SK-N-SH treated with all-trans-retinoic acid at 6 μM for 48 hours (cell line): Measurements from ENCODE around the gene UBAP1L.

Experiments
- ATAC-seq: fragments of 200-7000 bp; cut with Tn5 transposase; 3 replicates; pipeline ENCODE4 v1.9.1; 2020; ENCODE audit warnings: mild to moderate bottlenecking, moderate library complexity
- ARNTL ChIP-seq: fragments of 450-650 bp; formaldehyde crosslinking; IDR thresholded peaks from 2 replicates; pipeline ENCODE4 v1.5.0; 2020; ENCODE audit warnings: low read depth, mild to moderate bottlenecking, moderate library complexity, borderline replicate concordance
- BACH2 ChIP-seq: fragments of 250-450 bp; sonication (Bioruptor Pico); IDR thresholded peaks from 2 replicates; pipeline ENCODE4 v1.9.0; 2021; ENCODE audit warnings: mild to moderate bottlenecking, borderline replicate concordance
- CSDC2 ChIP-seq: fragments of 250-450 bp; sonication (Bioruptor Pico); IDR thresholded peaks from 2 replicates; pipeline ENCODE4 v1.5.0; 2020; ENCODE audit warnings: mild to moderate bottlenecking, moderate library complexity
- GLIS3 ChIP-seq: fragments of 250-450 bp; sonication (Bioruptor Pico); IDR thresholded peaks from 2 replicates; pipeline ENCODE4 v1.5.0; 2020; ENCODE audit warnings: mild to moderate bottlenecking, moderate library complexity
- ISL1 ChIP-seq: fragments of 250-450 bp; sonication (Bioruptor Pico); IDR thresholded peaks from 2 replicates; pipeline ENCODE4 v2.1.2; 2022; ENCODE audit warnings: mild to moderate bottlenecking, moderate library complexity
- OSR1 ChIP-seq: fragments of 250-450 bp; sonication (Bioruptor Pico); IDR thresholded peaks from 2 replicates; pipeline ENCODE4 v1.8.0; 2022; ENCODE audit warnings: moderate library complexity, mild to moderate bottlenecking, inconsistent platforms
- PPARA ChIP-seq: fragments of 250-450 bp; sonication (Bioruptor Pico); IDR thresholded peaks from 2 replicates; pipeline ENCODE4 v1.5.0; 2020; ENCODE audit warnings: mild to moderate bottlenecking, borderline replicate concordance
- RARB ChIP-seq: fragments of 250-450 bp; sonication (Bioruptor Pico); IDR thresholded peaks from 2 replicates; pipeline ENCODE4 v1.8.0; 2021; ENCODE audit warnings: mild to moderate bottlenecking, moderate library complexity
- SNAI2 ChIP-seq: fragments of 250-450 bp; sonication (Bioruptor Pico); IDR thresholded peaks from 2 replicates; pipeline ENCODE4 v1.5.0; 2020; ENCODE audit warnings: mild to moderate bottlenecking, moderate library complexity
- TCF4 ChIP-seq: fragments of 250-450 bp; sonication (Bioruptor Pico); IDR thresholded peaks from 2 replicates; pipeline ENCODE4 v1.8.0; 2021; ENCODE audit warnings: mild to moderate bottlenecking, moderate library complexity, borderline replicate concordance
- ZC3H10 ChIP-seq: fragments of 250-450 bp; sonication (Bioruptor Pico); IDR thresholded peaks from 2 replicates; pipeline ENCODE4 v1.5.1; 2021; ENCODE audit warnings: mild to moderate bottlenecking, moderate library complexity
- ZFP3 ChIP-seq: fragments of 250-450 bp; sonication (Bioruptor Pico); IDR thresholded peaks from 2 replicates; pipeline ENCODE4 v1.5.0; 2020; ENCODE audit warnings: mild to moderate bottlenecking, moderate library complexity
- ZFP30 ChIP-seq: fragments of 450-650 bp; formaldehyde crosslinking; IDR thresholded peaks from 2 replicates; pipeline ENCODE4 v1.5.0; 2022; ENCODE audit warnings: mild to moderate bottlenecking, moderate library complexity
- ZNF565 ChIP-seq: fragments of 450-650 bp; formaldehyde crosslinking; conservative IDR thresholded peaks from 2 replicates; pipeline ENCODE4 v1.5.0; 2020; ENCODE audit warnings: low read depth, mild to moderate bottlenecking, moderate library complexity
- ZNF70 ChIP-seq: fragments of 450-650 bp; formaldehyde crosslinking; IDR thresholded peaks from 2 replicates; pipeline ENCODE4 v1.5.0; 2020; ENCODE audit warnings: mild to moderate bottlenecking, moderate library complexity
- ZNF8 ChIP-seq: fragments of 450-650 bp; formaldehyde crosslinking; IDR thresholded peaks from 2 replicates; pipeline ENCODE4 v1.5.0; 2020; ENCODE audit warnings: mild to moderate bottlenecking, moderate library complexity
- TF ChIP-seq, protein P1 (sequence below): fragments of 250-450 bp; sonication (Bioruptor Pico); IDR thresholded peaks from 2 replicates; pipeline ENCODE4 v1.5.0; 2020; ENCODE audit warnings: mild to moderate bottlenecking, moderate library complexity
- TF ChIP-seq, protein P2 (sequence below): fragments of 250-450 bp; sonication (Bioruptor Pico); IDR thresholded peaks from 2 replicates; pipeline ENCODE4 v1.5.1; 2021; ENCODE audit warnings: mild to moderate bottlenecking, moderate library complexity
- TF ChIP-seq, protein P3 (sequence below): fragments of 250-450 bp; sonication (Bioruptor Pico); IDR thresholded peaks from 2 replicates; pipeline ENCODE4 v1.8.0; 2021; ENCODE audit warnings: low read depth, mild to moderate bottlenecking, moderate library complexity, borderline replicate concordance
- TF ChIP-seq, protein P4 (sequence below): fragments of 250-450 bp; sonication (Bioruptor Pico); IDR thresholded peaks from 2 replicates; pipeline ENCODE4 v1.8.0; 2020; ENCODE audit warnings: mild to moderate bottlenecking, moderate library complexity, borderline replicate concordance

The UBAP1L gene

DNA sequence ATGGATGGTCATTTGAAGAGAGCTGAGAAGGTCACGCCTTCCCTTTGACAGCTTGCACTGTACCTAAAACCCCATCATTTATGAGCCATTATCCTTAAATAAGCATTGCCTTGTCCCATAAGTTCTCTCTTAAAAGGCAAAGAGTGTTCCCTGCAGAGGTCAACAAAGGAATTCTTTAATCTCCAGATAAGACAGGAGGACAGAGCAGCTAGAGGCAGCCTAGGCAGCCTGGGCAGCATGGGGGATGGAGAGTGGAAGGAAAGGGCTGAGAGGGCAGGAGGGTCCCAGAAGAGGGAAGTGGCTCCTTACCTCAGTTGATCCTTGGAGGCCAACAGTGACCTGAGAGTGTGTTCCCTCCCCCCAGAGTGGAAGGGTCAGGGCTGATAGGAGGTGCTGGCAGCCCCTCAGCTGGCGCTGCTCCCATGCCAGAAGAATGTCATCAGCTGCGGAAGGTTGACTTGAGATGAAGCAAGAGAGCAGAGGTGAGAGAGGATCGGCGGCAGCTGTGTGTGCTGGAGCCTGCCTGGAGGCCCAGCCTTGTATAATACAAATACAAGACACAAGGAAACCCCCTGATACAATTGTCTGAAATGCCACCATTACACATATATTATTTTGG lies 25.7 kb downstream of the UBAP1L start:
- TF ChIP-seq ZFP30 (no peak), RARB (CRISPR knock-in tag) (no peak), PPARA (CRISPR knock-in tag) (no peak), OSR1 (no peak), SNAI2 (CRISPR knock-in tag) (no peak), ZNF8 (CRISPR knock-in tag) (no peak), ZFP3 (no peak), BACH2 (CRISPR knock-in tag) (no peak), TCF4 (no peak), ZNF565 (no peak), ARNTL (CRISPR knock-in tag) (no peak), ZC3H10 (CRISPR knock-in tag) (no peak)
- TF ChIP-seq, protein P1, sequence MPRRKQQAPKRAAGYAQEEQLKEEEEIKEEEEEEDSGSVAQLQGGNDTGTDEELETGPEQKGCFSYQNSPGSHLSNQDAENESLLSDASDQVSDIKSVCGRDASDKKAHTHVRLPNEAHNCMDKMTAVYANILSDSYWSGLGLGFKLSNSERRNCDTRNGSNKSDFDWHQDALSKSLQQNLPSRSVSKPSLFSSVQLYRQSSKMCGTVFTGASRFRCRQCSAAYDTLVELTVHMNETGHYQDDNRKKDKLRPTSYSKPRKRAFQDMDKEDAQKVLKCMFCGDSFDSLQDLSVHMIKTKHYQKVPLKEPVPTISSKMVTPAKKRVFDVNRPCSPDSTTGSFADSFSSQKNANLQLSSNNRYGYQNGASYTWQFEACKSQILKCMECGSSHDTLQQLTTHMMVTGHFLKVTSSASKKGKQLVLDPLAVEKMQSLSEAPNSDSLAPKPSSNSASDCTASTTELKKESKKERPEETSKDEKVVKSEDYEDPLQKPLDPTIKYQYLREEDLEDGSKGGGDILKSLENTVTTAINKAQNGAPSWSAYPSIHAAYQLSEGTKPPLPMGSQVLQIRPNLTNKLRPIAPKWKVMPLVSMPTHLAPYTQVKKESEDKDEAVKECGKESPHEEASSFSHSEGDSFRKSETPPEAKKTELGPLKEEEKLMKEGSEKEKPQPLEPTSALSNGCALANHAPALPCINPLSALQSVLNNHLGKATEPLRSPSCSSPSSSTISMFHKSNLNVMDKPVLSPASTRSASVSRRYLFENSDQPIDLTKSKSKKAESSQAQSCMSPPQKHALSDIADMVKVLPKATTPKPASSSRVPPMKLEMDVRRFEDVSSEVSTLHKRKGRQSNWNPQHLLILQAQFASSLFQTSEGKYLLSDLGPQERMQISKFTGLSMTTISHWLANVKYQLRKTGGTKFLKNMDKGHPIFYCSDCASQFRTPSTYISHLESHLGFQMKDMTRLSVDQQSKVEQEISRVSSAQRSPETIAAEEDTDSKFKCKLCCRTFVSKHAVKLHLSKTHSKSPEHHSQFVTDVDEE: no peak
- TF ChIP-seq, protein P2, sequence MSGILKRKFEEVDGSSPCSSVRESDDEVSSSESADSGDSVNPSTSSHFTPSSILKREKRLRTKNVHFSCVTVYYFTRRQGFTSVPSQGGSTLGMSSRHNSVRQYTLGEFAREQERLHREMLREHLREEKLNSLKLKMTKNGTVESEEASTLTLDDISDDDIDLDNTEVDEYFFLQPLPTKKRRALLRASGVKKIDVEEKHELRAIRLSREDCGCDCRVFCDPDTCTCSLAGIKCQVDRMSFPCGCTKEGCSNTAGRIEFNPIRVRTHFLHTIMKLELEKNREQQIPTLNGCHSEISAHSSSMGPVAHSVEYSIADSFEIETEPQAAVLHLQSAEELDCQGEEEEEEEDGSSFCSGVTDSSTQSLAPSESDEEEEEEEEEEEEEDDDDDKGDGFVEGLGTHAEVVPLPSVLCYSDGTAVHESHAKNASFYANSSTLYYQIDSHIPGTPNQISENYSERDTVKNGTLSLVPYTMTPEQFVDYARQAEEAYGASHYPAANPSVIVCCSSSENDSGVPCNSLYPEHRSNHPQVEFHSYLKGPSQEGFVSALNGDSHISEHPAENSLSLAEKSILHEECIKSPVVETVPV (CRISPR knock-in tag): no peak
- TF ChIP-seq, protein P3, sequence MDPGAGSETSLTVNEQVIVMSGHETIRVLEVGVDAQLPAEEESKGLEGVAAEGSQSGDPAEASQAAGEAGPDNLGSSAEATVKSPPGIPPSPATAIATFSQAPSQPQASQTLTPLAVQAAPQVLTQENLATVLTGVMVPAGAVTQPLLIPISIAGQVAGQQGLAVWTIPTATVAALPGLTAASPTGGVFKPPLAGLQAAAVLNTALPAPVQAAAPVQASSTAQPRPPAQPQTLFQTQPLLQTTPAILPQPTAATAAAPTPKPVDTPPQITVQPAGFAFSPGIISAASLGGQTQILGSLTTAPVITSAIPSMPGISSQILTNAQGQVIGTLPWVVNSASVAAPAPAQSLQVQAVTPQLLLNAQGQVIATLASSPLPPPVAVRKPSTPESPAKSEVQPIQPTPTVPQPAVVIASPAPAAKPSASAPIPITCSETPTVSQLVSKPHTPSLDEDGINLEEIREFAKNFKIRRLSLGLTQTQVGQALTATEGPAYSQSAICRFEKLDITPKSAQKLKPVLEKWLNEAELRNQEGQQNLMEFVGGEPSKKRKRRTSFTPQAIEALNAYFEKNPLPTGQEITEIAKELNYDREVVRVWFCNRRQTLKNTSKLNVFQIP (CRISPR knock-in tag): no peak
- TF ChIP-seq, protein P4, sequence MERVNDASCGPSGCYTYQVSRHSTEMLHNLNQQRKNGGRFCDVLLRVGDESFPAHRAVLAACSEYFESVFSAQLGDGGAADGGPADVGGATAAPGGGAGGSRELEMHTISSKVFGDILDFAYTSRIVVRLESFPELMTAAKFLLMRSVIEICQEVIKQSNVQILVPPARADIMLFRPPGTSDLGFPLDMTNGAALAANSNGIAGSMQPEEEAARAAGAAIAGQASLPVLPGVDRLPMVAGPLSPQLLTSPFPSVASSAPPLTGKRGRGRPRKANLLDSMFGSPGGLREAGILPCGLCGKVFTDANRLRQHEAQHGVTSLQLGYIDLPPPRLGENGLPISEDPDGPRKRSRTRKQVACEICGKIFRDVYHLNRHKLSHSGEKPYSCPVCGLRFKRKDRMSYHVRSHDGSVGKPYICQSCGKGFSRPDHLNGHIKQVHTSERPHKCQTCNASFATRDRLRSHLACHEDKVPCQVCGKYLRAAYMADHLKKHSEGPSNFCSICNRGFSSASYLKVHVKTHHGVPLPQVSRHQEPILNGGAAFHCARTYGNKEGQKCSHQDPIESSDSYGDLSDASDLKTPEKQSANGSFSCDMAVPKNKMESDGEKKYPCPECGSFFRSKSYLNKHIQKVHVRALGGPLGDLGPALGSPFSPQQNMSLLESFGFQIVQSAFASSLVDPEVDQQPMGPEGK: no peak
- ATAC-seq: no peak

DNA sequence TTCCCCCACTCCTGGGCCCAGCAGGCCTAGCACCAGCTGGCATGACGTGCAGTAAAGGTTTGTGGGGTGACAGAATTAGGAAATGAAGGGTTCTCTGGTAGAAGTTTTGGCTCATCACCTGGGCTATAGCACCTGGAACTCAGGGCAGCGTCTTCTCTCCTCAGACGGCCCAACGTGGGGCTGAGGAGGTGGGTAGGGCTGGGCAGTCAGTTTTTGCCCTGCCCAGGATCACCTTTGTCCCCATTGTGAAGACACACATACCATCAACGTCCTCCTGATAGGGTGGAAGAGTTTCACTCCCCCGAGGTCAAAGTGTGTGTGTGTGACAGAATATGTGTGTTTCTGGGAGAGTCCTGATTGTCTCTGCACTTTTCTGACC lies 26.4 kb downstream of the UBAP1L start:
- TF ChIP-seq ZC3H10 (CRISPR knock-in tag) (no peak), ZNF70 (no peak), CSDC2 (CRISPR knock-in tag) (no peak), ZFP3 (no peak), RARB (CRISPR knock-in tag) (no peak), ZFP30 (no peak), ZNF8 (CRISPR knock-in tag) (no peak)
- TF ChIP-seq, all 23 proteins: peak for 0
- ATAC-seq: no peak

DNA sequence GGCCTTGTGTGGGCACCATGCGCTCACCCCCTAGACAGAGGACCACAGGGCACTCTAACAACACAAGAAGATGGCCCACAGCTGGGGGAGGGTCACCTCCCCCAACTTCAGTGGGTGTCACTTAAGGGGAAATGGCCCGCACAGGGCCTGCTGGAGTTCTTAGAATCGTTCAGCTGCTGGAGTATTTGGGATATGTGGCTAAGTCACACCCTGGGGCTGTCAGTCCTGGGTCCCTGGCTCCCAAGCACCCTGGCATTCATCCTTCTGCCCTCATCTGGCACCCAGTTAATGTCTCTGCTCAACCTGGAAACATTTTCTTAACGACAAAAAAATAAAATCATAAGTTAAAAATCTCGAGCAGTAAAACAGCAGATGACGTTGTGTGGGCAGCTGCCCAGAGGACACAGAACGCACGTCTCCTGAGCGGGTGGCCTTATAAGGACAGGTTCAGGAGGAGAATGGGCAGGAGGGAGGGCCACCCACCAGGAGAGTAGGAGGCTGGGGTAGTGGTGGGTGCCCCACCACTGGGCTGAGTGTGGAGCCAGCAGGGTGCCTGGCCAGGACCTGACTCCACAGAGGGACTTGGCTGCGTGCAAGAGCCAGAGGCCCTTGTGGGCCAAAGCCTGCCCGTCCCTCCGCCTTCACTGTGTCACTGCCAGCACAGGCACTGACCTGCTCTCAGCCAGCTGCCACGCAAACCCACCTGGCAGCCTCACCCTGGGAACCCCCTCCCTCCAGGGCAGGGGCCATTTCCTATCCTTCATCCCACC lies 26.9 kb downstream of the UBAP1L start:
- no peak for ATAC-seq
- TF ChIP-seq ZNF70 (no peak), ARNTL (CRISPR knock-in tag) (no peak), ZFP30 (no peak), CSDC2 (CRISPR knock-in tag) (no peak), PPARA (CRISPR knock-in tag) (no peak), ZC3H10 (CRISPR knock-in tag) (no peak), TCF4 (no peak), GLIS3 (CRISPR knock-in tag) (no peak), ISL1 (CRISPR knock-in tag) (no peak), ZFP3 (no peak), RARB (CRISPR knock-in tag) (no peak), ZNF565 (no peak), OSR1 (no peak)
- TF ChIP-seq, protein P3 (CRISPR knock-in tag): no peak
- TF ChIP-seq, protein P4: no peak
- TF ChIP-seq, protein P1: no peak
